Measurements from ENCODE around the gene PKD2.
A peak's percentile ranks its signal among the peaks of the same experiment; 100 is the strongest.
"Not testable (repeated sequence)": the region's sequence is repeated elsewhere in the genome, so short reads cannot be mapped to it uniquely, and the experiment has no call there.

The PKD2 gene

GRCh38 chr4:87989765-87990164 lies 17.7 kb upstream of the PKD2 start:
- no peak for DNase-seq

DNA sequence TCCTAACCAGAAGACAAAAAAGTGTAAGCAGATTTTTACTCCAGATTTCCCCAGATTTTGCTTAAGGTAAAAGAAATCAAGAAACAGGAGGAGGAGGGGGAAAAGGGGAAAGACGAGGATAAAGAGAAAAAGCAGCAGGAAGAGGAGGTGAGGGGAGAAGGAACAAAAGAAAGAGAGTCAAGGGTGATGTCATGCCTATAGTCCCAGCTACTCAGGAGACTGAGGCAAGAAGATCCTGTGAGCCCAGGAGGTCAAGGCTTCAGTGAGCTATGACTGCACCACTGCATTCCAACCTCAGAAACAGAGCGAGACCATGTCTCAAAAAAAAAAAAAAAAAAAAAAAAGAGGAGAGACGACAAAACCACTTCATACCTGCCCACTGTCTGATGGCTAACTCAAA lies 12.0 kb upstream of the PKD2 start:
- DNase-seq, result no peak

DNA sequence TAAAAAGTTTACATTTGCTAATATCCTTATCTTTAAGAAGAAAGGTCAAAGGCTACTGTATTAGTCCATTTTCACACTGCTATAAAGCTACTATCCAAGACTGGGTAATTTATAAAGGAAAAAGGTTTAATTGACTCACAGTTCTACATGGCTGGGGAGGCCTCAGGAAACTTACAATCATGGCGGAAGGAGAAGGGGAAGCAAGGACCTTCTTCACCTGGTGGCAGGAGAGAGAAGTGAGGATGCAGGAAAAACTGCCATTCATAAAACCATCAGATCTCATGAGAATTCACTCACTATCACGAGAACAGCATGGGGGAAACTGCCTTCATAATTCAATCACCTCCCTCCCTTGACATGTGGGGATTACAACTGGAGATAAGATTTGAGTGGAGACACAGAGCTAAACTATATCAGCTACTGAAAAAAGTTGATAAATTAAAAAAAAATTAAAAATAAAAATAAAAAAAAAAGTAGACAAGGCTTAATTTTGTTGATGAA lies 8.2 kb upstream of the PKD2 start:
- DNase-seq, result not testable (repeated sequence)

- DNase-seq, result no peak
Observed at GRCh38 chr4:88001871-88002270, 5.6 kb upstream of the PKD2 start.

DNA sequence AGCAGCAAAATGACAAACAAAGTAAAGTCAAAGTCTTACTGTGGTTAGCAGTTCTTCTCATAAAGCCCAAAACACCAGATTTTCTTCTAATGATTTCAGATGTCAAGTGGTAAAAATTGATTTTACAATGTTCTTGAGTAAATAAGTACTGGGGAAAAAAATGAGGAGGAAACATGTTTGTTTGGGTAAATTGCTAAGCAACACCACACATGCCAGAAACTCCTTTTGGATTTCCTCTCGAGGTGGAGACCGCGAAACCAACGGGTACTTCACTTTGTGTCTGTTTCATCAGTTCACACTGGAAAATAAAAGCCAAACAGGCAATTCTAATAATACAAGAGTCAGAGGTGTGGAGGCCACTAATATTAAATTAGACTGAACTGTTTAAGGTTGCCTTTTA lies 4.6 kb upstream of the PKD2 start:
- DNase-seq, result no peak

GRCh38 chr4:88003261-88003660 lies 4.2 kb upstream of the PKD2 start:
- no peak for DNase-seq

- DNase-seq, result no peak
Observed at GRCh38 chr4:88005076-88005475, 2.4 kb upstream of the PKD2 start.

GRCh38 chr4:88005946-88006345 lies 1.5 kb upstream of the PKD2 start:
- no peak for DNase-seq

- DNase-seq, result no peak
Observed at GRCh38 chr4:88006956-88007303, 505 bp upstream of the PKD2 start.

- DNase-seq, result no peak
Observed at GRCh38 chr4:88008122-88008742, 797 bp downstream of the PKD2 start.

DNA sequence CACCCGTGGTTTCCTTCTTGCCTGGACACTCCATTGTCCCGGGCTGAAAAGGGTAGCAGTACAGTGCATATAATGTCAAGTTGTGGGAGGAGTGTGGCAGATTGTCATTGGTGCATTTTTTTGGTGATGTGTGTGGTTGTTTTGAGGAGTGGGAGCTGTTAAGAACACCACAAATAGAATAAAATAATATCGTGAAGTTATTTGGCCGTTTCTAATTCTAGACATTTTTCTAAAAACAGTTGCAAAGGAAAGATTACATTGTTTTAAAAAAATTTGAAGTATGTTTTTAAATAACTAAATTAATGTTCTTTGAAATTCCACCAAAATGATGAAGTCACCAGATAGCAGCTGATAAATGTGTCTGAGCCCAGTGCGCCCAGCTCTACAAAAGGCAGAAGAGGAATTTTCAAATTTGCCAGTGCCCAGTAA lies 1.3 kb downstream of the PKD2 start:
- DNase-seq, result no peak

- DNase-seq, result no peak
Observed at GRCh38 chr4:88009871-88010270, 2.4 kb downstream of the PKD2 start.

DNA sequence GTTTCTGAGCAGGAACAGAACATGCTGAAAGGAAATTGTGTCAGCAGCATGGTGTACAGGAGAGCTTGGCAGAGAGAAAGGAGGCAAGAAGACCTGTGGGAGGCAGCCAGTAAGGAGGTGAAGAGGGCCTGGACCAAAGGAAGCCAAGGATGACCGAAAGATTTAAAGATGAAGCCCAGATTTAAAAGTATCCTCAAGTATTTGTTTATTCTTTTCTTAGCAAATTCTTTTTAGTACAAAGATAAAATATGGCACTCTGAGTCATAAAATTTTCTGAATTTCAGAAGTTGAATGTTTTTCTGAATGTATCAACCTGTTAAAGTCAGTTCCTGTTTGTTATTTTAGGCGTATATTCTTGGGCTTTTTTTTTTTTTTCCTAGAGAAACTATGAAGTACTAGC lies 3.5 kb downstream of the PKD2 start:
- DNase-seq, result no peak

- peak; percentile 74 for DNase-seq
Observed at GRCh38 chr4:88012647-88013046, 5.2 kb downstream of the PKD2 start.

GRCh38 chr4:88014386-88014905 lies 7.0 kb downstream of the PKD2 start:
- DNase-seq, result peak; percentile 21

DNA sequence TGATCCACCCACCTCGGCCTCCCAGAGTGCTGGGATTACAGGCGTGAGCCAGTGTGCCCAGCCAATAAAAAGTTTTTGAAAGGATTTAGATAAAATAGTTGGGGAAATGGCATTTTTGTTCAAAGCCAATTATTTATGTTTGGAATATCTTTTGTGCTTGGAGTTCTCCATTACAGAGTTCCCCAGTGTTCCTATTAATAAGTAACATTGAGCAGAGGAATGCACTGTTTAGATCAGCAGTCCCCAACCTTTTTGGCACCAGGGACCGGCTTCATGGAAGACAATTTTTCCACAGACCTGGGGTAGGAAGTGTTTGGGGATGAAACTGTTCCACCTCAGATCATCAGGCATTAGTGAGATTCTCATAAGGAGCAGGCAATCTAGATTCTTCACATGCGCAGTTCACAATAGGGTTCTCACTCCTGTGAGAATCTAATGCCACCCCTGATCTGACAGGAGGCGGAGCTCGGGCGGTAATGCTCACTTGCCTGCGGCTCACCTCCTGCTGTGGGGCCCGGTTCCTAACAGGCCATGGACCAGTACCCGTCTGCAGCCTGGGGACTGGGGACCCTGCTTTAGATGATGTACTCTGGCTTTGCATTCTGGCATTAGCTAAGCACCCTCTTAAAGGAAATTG lies 8.3 kb downstream of the PKD2 start:
- no peak for DNase-seq

- DNase-seq, result no peak
Observed at GRCh38 chr4:88017516-88018297, 10.3 kb downstream of the PKD2 start.

GRCh38 chr4:88018466-88018865 lies 11.0 kb downstream of the PKD2 start:
- peak; percentile 36 for DNase-seq

GRCh38 chr4:88021824-88022223 lies 14.4 kb downstream of the PKD2 start:
- DNase-seq, result no peak

GRCh38 chr4:88022289-88022688 lies 14.9 kb downstream of the PKD2 start:
- DNase-seq, result no peak

- not testable (repeated sequence) for DNase-seq
Observed at GRCh38 chr4:88025868-88026661, 18.6 kb downstream of the PKD2 start.

DNA sequence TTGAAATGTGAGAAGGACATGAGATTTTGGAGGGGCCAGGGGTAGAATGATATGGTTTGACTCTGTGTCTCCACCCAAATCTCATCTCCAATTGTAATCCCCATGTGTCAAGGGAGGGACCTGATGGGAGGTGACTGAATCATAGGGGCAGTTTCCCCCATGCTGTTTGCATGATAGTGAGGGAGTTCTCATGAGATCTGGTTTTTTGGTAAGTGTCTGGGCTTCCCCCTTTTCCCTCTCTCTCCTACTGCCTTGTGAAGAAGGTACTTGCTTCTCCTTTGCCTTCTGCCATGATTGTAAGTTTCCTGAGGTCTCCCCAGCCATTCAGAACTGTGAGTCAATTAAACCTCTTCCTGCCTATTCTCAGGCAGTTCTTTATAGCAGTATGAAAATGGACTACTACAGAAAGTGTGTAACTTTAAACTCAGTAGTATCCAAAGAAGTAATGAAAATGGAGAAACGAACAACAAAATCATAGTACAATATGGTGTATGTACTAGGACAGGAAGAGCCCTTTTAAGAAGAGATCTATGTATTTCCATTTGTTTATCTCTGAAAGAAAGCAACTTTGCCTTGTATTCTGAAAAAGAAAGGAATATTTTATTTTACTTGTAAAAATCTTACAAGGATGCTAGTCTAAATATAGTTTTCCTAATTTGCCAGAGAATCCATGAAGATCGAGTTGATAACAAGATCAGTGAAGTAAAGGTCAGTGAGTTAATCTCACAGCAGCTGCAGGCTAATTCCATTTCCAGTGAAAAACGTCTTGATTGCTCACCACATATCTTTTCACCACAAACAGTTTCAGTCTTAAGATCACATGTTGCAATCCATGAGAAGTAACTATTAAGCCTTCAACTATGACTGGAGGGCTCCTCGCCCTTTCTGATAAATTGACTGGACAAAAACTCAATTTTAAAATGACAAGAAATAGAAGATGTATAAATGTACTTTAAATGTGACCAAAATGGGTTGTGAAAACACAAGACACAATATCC lies 20.5 kb downstream of the PKD2 start:
- peak; percentile 59 for DNase-seq
